ENCODE data around the gene CLEC14A. TPM values are rescaled to one million over a fixed set of nuclear protein-coding genes. Genes with fewer than 3 reads are reported as not detected.

Gene CLEC14A
- total RNA-seq, 2 experiments from 2014 or later: not detected

DNA sequence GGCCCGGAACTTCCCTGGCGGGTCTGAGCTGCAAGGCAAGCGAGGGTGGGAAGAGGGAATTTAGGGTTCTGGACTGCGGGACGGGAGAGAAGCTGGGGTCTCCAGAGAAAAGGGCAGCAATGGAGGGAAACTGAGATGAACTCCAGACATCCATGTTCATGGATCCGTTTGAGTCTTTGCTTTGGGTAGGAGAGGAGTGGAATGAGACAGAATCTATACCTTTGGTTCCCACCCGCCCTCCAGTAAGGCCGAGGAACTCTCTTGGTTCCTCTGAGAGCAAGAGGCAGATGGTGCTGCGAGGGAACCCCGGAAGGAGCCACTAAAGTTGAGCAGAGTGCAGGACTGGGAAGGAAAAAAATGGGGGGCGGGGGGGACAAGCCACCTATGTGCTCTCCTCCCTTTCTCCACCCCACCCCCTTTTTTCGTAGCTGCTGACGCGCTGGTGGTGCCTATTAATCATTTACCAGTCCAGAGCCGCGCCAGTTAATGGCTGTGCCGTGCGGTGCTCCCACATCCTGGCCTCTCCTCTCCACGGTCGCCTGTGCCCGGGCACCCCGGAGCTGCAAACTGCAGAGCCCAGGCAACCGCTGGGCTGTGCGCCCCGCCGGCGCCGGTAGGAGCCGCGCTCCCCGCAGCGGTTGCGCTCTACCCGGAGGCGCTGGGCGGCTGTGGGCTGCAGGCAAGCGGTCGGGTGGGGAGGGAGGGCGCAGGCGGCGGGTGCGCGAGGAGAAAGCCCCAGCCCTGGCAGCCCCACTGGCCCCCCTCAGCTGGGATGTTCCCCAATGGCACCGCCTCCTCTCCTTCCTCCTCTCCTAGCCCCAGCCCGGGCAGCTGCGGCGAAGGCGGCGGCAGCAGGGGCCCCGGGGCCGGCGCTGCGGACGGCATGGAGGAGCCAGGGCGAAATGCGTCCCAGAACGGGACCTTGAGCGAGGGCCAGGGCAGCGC is 47.0 kb downstream of the CLEC14A start:
- peak overlapping the region; percentile 52 for H3K4me3 Mint-ChIP-seq
- intact Hi-C loops (cut with micrococcal nuclease): loop anchor here (5.0 kb wide), 1 partner anchor 48 kb away; the partner anchor contains the start of gene CLEC14A
- H3K9me3 Mint-ChIP-seq: no peaks in the 10 kb centered on the region
- peak overlapping the region; percentile 6 for H3K27ac Mint-ChIP-seq
- CTCF ChIA-PET: no interaction called here
- peaks cover 54% of the 10 kb centered on the region for H3K27me3 Mint-ChIP-seq
- H3K4me1 Mint-ChIP-seq (ENCODE audit: low read depth): peaks cover 25% of the 10 kb centered on the region
- POLR2A ChIA-PET: no interaction called here
- H3K36me3 Mint-ChIP-seq: no peaks in the 10 kb centered on the region
- DNase-seq: peak; percentile 25

DNA sequence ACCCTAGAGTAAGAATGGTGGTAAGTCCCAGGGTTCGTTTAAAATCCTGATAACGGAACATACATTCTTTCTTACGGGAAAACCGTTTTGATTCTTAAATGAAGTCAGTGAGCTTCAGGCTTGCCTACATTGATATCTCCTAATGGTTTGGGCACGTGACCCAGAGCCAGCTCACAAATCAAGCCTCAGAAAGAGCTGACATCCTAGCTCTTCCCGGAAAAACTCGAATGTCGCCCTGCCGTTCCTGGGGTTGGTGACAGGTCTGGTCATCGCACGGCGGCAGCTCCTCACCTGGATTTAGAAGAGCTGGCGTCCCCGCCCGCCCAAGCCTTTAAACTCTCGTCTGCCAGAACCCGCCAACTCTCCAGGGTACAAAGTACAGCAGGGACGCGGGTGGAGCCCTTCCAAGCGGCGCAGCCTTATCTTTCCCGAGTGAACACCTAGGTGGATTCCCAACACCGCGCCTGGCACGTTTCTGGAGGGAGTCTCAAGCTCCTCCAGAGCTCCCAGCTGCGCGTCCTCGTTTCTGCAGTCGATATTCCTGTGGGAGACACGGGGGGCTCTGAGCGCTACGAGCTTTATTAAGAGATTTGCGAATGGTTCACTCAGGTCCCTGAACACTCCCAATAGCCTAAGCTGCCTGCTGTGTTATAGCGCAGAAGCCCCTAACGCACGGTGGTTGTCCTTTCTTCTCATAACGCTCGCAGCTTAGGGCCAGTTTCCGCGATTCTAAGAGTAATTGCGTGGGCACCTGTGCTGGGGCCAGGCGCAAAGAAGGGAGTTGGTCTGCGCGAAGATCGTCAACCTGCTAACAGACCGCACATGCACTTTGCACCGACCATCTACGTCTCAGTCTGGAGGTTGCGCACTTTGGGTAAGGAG is 47.9 kb downstream of the CLEC14A start, which contains the start of gene SSTR1:
TSS of gene SSTR1 (plus strand) at position 169 of the 882 bp plus-strand sequence. CDS start 1,486 bp downstream, outside the sequence.
- peak; percentile 10 for DNase-seq
- CTCF ChIA-PET: interaction anchor here (0.6 to 0.9 kb wide), 2 partner anchors 206 to 222 kb away, joined by 3 to 4 read pairs; no protein-coding TSS in a partner anchor
- H3K27me3 Mint-ChIP-seq: peaks cover 47% of the 10 kb centered on the region
- no peaks in the 10 kb centered on the region for H3K36me3 Mint-ChIP-seq
- peaks cover 25% of the 10 kb centered on the region for H3K4me1 Mint-ChIP-seq (ENCODE audit: low read depth)
- POLR2A ChIA-PET: interaction anchor here (0.7 kb wide), 1 partner anchor 22 kb away, joined by 4 read pairs; no protein-coding TSS in a partner anchor
- H3K27ac Mint-ChIP-seq: peak within 1 kb of the TSS; percentile 6
- intact Hi-C loops (cut with micrococcal nuclease): loop anchor here (5.0 kb wide), 1 partner anchor 49 kb away; the partner anchor contains the start of gene CLEC14A
- H3K9me3 Mint-ChIP-seq: no peaks in the 10 kb centered on the region
- H3K4me3 Mint-ChIP-seq: peak within 1 kb of the TSS; percentile 52

GRCh38 chr14:38207377-38207735 is 48.5 kb downstream of the CLEC14A start:
- DNase-seq: no peak
- Mint-ChIP-seq H3K36me3 (no peaks in the 10 kb centered on the region), H3K27ac (no peak overlapping the region), H3K4me1 (ENCODE audit: low read depth) (peaks cover 25% of the 10 kb centered on the region), H3K9me3 (no peaks in the 10 kb centered on the region), H3K27me3 (peaks cover 47% of the 10 kb centered on the region), H3K4me3 (no peak overlapping the region)
- ChIA-PET POLR2A (interaction anchor here (0.7 kb wide), 1 partner anchor 22 kb away, joined by 4 read pairs; no protein-coding TSS in a partner anchor), CTCF (interaction anchor here (0.6 to 0.9 kb wide), 2 partner anchors 205 to 221 kb away, joined by 3 to 4 read pairs; no protein-coding TSS in a partner anchor)
- intact Hi-C loops (cut with micrococcal nuclease): loop anchor here (5.0 kb wide), 1 partner anchor 50 kb away; the partner anchor contains the start of gene CLEC14A

DNA sequence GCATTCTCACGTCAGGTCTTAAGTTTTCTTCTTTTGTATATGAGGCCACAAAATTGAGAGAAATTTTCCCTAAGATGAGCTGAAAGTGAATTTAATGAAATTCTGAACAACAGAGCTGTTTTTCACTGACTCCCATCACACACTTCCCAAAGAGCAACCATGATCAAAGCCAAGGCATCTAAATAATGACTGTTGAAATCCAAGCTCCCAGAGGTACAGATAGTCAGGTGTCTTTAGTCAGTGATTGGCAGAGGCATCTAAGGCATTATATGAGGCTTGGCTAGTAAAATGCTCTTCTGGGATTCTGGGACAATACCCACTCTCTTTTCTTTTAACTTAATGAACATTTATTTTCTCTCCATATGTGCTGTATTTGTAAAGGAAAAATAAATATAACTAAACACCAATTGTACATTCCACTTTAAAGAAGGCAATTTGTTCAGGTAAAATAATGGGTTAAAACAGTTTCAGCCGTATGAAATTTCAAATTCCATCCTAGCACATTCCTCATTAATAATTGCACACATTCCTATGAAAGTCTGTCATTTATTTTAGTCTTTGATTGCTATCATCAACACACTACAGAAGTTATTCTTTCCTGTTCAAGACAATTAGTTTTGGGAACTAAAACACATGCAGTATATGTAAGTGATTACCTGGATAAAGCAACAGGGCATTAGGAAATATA is 49.1 kb downstream of the CLEC14A start:
- H3K4me3 Mint-ChIP-seq: no peak overlapping the region
- H3K27me3 Mint-ChIP-seq: peaks cover 45% of the 10 kb centered on the region
- no peaks in the 10 kb centered on the region for H3K9me3 Mint-ChIP-seq
- CTCF ChIA-PET: no interaction called here
- DNase-seq: no peak
- H3K36me3 Mint-ChIP-seq: no peaks in the 10 kb centered on the region
- H3K27ac Mint-ChIP-seq: no peak overlapping the region
- H3K4me1 Mint-ChIP-seq (ENCODE audit: low read depth): peaks cover 24% of the 10 kb centered on the region
- POLR2A ChIA-PET: no interaction called here
- intact Hi-C loops (cut with micrococcal nuclease): loop anchor here (5.0 kb wide), 1 partner anchor 50 kb away; the partner anchor contains the start of gene CLEC14A

DNA sequence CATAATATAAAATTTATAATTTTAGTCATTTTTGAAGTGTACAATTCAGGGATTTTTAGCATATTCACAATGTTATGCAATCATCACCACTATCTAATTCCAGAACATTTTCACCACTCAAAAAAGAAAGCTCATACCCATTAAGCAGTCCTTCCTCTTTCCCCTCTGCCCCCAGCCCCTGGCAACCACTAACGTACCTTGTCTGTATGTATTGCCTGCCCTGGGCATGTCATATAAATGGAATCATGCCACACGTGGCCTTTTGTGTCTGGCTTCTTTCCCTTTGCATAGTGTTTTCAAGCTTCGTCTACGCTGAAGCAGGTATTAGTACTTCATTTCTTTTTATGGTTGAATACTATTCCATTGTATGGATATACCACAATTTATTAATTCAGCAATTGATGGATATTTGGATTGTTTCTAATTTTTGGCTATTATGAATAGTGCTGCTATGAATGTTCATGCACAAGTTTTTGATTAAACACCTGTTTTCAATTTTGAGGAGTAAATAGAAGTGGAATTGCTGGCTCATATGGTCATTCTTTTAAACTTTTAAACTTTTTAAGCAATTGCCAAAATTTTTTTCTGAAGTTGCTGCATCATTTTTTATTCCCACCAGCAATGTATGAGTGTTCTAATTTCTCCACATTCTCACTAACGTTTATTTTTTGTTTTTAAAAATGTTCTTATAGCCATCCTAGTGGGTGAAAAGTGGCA is 49.8 kb downstream of the CLEC14A start:
- Mint-ChIP-seq H3K27me3 (peaks cover 44% of the 10 kb centered on the region), H3K4me1 (ENCODE audit: low read depth) (peaks cover 22% of the 10 kb centered on the region), H3K27ac (no peak overlapping the region), H3K9me3 (no peaks in the 10 kb centered on the region), H3K4me3 (no peak overlapping the region), H3K36me3 (no peaks in the 10 kb centered on the region)
- intact Hi-C loops (cut with micrococcal nuclease): loop anchor here (5.0 kb wide), 1 partner anchor 51 kb away; the partner anchor contains the start of gene CLEC14A
- CTCF ChIA-PET: no interaction called here
- POLR2A ChIA-PET: no interaction called here
- no peak for DNase-seq

- peaks cover 17% of the 10 kb centered on the region for H3K4me1 Mint-ChIP-seq (ENCODE audit: low read depth)
- H3K27ac Mint-ChIP-seq: no peak overlapping the region
- DNase-seq: no peak
- H3K36me3 Mint-ChIP-seq: no peaks in the 10 kb centered on the region
- no peak overlapping the region for H3K4me3 Mint-ChIP-seq
- peaks cover 36% of the 10 kb centered on the region for H3K27me3 Mint-ChIP-seq
- ChIA-PET POLR2A (no interaction called here), CTCF (interaction anchor here (0.7 kb wide), 1 partner anchor 47 kb away, joined by 3 read pairs; no protein-coding TSS in a partner anchor)
- intact Hi-C loops (cut with micrococcal nuclease): loop anchor here (5.0 kb wide), 1 partner anchor 52 kb away; the partner anchor contains the start of gene CLEC14A
- H3K9me3 Mint-ChIP-seq: no peaks in the 10 kb centered on the region
Measured at GRCh38 chr14:38205119-38205813, 50.6 kb downstream of the CLEC14A start.

- H3K27ac Mint-ChIP-seq: no peak overlapping the region
- H3K4me1 Mint-ChIP-seq (ENCODE audit: low read depth): peaks cover 14% of the 10 kb centered on the region
- ChIA-PET POLR2A (no interaction called here), CTCF (no interaction called here)
- intact Hi-C loops (cut with micrococcal nuclease): loop anchor here (5.0 kb wide), 1 partner anchor 53 kb away; the partner anchor contains the start of gene CLEC14A
- DNase-seq: no peak
- H3K27me3 Mint-ChIP-seq: peaks cover 31% of the 10 kb centered on the region
- H3K9me3 Mint-ChIP-seq: no peaks in the 10 kb centered on the region
- no peak overlapping the region for H3K4me3 Mint-ChIP-seq
- no peaks in the 10 kb centered on the region for H3K36me3 Mint-ChIP-seq
Measured at GRCh38 chr14:38204719-38205115, 51.2 kb downstream of the CLEC14A start.

Other genes with a start within 250 kb of the CLEC14A start
- not detected for gene SSTR1, start 48.2 kb downstream of the CLEC14A start, total RNA-seq